HepG2 (cell line): ENCODE data around the gene PTPA. TPM values are rescaled to one million over a fixed set of nuclear protein-coding genes. Genes with fewer than 3 reads are reported as not detected.
A peak's percentile ranks its signal among the peaks of the same experiment; 100 is the strongest.

ENCODE experiments used
- DMAP1 ChIP-seq: IDR thresholded peaks from 2 replicates; pipeline ENCODE4 v1.6.1; 2016
- ONECUT2 ChIP-seq: sonication (generic); formaldehyde crosslinking; IDR thresholded peaks from 2 replicates; pipeline ENCODE4 v1.4.0; 2020; ENCODE audit warnings: missing genetic modification reagents
- RARA ChIP-seq: IDR thresholded peaks from 2 replicates; pipeline ENCODE4 v1.6.1; 2016; ENCODE audit warnings: missing genetic modification reagents, missing compliant biosample characterization
- SRSF1 ChIP-seq: fragments of 200-400 bp; formaldehyde crosslinking; optimal IDR thresholded peaks from 2 replicates; pipeline ENCODE3; 2017; ENCODE audit warnings: mild to moderate bottlenecking, low read depth, low read length, moderate library complexity
- TARDBP ChIP-seq: sonication (generic); formaldehyde crosslinking; IDR thresholded peaks from 2 replicates; pipeline ENCODE4 v1.8.0; 2022; ENCODE audit warnings: mild to moderate bottlenecking, missing genetic modification reagents
- WIZ ChIP-seq: sonication (generic); formaldehyde crosslinking; IDR thresholded peaks from 2 replicates; pipeline ENCODE4 v1.5.1; 2020; ENCODE audit warnings: mild to moderate bottlenecking, missing genetic modification reagents
- YEATS2 ChIP-seq: sonication (generic); formaldehyde crosslinking; IDR thresholded peaks from 2 replicates; pipeline ENCODE4 v1.4.0; 2020; ENCODE audit warnings: missing genetic modification reagents, borderline replicate concordance
- ZNF317 ChIP-seq: sonication (generic); formaldehyde crosslinking; IDR thresholded peaks from 2 replicates; pipeline ENCODE4 v1.5.0; 2020; ENCODE audit warnings: mild to moderate bottlenecking, missing genetic modification reagents
- ZNF468 ChIP-seq: sonication (generic); formaldehyde crosslinking; IDR thresholded peaks from 2 replicates; pipeline ENCODE4 v1.8.0; 2022; ENCODE audit warnings: mild to moderate bottlenecking, moderate library complexity, missing genetic modification reagents
- ZSCAN31 ChIP-seq: sonication (generic); formaldehyde crosslinking; IDR thresholded peaks from 2 replicates; pipeline ENCODE4 v1.5.0; 2020; ENCODE audit warnings: low read depth, mild to moderate bottlenecking, missing genetic modification reagents
- polyA plus RNA-seq, 8 experiments: library from polyadenylated mRNA; depleted of rRNA in 3 of 8; stranded (reverse) in 7 of 8; unstranded in 1 of 8; fragments of >200 nt; fragmentation: Illumina TruSeq in 4 of 8; extraction: Trizol in 4 of 8; gene quantifications; 2 replicates each; pipeline versions ENCODE4 v1.2.1 to v1.2.3, GENCODE V29; 2011 to 2016; ENCODE audit warnings: low read depth in 4 of 8, missing spikeins in 1 of 8, mixed read lengths in 1 of 8; ENCODE audit not compliant: insufficient read depth in 1 of 8
- total RNA-seq, 5 experiments: library from RNA; depleted of rRNA; stranded (reverse); fragments of >200 nt; fragmentation: Illumina TruSeq; extraction: Trizol; gene quantifications; 2 replicates each; pipeline ENCODE4 v1.2.3, GENCODE V29; 2016; ENCODE audit warnings: low read depth in 1 of 5
- TF ChIP-seq, protein P1 (sequence below): sonication (generic); formaldehyde crosslinking; IDR thresholded peaks from 2 replicates; pipeline ENCODE4 v1.4.0; 2020; ENCODE audit warnings: missing genetic modification reagents
- TF ChIP-seq, protein P2 (sequence below): sonication (generic); formaldehyde crosslinking; IDR thresholded peaks from 2 replicates; pipeline ENCODE4 v1.4.0; 2020; ENCODE audit warnings: missing genetic modification reagents
- TF ChIP-seq, protein P3 (sequence below): IDR thresholded peaks from 2 replicates; pipeline ENCODE4 v1.6.1; 2018; ENCODE audit warnings: missing genetic modification reagents
- TF ChIP-seq, protein P4 (sequence below): sonication (generic); formaldehyde crosslinking; IDR thresholded peaks from 2 replicates; pipeline ENCODE4 v1.4.0; 2020; ENCODE audit warnings: mild to moderate bottlenecking, missing genetic modification reagents

The PTPA gene
- total and polyA plus RNA-seq, 2 of the 13 experiments (the other 11 are each of a cell fraction or from before 2014, with no cell fraction given): 79.3 to 105 TPM

DNA sequence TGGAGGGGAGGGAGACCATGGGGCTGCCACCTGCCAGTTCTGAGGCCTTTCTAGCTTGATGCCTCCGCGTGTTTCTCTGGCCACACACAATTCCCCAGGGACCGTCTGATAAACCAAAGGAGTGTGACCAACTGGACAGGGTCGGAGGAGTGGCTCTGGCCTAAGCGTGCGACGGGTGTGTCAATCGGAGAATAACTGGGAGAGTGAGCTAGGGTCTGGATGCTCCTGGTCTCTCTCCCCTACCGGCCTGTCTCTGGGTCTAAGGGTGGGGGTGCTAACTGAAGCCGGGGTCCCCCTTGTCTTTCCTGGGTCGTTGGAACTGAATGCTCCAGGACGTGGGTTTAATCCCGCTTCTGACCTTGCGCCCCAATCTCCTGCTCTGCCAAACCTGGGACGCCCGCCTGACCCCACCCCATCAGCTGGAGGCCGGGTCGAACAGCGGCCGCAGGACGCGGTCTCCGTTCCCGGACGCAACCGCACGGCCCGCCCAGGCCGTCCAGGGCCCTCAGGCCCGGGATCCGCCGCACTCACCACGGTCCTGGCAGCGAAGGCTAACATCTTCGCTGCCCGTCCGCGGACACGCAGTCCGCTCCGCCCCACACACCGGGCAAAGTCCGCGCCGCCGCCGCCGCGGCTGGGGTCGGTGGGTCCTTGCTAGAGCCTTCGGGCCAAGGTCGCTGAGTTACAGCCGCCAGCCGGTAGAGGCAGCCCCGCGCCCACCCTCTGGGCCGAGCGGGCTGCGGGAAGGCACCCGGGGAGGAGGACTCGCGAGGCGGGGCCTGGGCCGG lies 1.1 kb upstream of the PTPA start (continued):
- TF ChIP-seq, protein P1, sequence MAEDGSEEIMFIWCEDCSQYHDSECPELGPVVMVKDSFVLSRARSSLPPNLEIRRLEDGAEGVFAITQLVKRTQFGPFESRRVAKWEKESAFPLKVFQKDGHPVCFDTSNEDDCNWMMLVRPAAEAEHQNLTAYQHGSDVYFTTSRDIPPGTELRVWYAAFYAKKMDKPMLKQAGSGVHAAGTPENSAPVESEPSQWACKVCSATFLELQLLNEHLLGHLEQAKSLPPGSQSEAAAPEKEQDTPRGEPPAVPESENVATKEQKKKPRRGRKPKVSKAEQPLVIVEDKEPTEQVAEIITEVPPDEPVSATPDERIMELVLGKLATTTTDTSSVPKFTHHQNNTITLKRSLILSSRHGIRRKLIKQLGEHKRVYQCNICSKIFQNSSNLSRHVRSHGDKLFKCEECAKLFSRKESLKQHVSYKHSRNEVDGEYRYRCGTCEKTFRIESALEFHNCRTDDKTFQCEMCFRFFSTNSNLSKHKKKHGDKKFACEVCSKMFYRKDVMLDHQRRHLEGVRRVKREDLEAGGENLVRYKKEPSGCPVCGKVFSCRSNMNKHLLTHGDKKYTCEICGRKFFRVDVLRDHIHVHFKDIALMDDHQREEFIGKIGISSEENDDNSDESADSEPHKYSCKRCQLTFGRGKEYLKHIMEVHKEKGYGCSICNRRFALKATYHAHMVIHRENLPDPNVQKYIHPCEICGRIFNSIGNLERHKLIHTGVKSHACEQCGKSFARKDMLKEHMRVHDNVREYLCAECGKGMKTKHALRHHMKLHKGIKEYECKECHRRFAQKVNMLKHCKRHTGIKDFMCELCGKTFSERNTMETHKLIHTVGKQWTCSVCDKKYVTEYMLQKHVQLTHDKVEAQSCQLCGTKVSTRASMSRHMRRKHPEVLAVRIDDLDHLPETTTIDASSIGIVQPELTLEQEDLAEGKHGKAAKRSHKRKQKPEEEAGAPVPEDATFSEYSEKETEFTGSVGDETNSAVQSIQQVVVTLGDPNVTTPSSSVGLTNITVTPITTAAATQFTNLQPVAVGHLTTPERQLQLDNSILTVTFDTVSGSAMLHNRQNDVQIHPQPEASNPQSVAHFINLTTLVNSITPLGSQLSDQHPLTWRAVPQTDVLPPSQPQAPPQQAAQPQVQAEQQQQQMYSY: peak; percentile 73; the same call in 1 of the 2 replicates
- no peak for TF ChIP-seq YEATS2 (CRISPR knock-in tag)
- TF ChIP-seq TARDBP (CRISPR knock-in tag): no peak
- TF ChIP-seq ZSCAN31 (CRISPR knock-in tag): no peak
- no peak; the same call in 1 of the 2 replicates for TF ChIP-seq ZNF468 (CRISPR knock-in tag)
- TF ChIP-seq RARA (CRISPR knock-in tag): peak; percentile 8; the same call in 1 of the 2 replicates
- no peak for TF ChIP-seq DMAP1 (CRISPR knock-in tag)
- TF ChIP-seq, protein P2, sequence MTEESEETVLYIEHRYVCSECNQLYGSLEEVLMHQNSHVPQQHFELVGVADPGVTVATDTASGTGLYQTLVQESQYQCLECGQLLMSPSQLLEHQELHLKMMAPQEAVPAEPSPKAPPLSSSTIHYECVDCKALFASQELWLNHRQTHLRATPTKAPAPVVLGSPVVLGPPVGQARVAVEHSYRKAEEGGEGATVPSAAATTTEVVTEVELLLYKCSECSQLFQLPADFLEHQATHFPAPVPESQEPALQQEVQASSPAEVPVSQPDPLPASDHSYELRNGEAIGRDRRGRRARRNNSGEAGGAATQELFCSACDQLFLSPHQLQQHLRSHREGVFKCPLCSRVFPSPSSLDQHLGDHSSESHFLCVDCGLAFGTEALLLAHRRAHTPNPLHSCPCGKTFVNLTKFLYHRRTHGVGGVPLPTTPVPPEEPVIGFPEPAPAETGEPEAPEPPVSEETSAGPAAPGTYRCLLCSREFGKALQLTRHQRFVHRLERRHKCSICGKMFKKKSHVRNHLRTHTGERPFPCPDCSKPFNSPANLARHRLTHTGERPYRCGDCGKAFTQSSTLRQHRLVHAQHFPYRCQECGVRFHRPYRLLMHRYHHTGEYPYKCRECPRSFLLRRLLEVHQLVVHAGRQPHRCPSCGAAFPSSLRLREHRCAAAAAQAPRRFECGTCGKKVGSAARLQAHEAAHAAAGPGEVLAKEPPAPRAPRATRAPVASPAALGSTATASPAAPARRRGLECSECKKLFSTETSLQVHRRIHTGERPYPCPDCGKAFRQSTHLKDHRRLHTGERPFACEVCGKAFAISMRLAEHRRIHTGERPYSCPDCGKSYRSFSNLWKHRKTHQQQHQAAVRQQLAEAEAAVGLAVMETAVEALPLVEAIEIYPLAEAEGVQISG (CRISPR knock-in tag): peak; percentile 93
- 0 out of 2 replicates have a peak, but pooled peaks have one; percentile 50 for TF ChIP-seq ZNF317 (CRISPR knock-in tag)
- TF ChIP-seq, protein P3, sequence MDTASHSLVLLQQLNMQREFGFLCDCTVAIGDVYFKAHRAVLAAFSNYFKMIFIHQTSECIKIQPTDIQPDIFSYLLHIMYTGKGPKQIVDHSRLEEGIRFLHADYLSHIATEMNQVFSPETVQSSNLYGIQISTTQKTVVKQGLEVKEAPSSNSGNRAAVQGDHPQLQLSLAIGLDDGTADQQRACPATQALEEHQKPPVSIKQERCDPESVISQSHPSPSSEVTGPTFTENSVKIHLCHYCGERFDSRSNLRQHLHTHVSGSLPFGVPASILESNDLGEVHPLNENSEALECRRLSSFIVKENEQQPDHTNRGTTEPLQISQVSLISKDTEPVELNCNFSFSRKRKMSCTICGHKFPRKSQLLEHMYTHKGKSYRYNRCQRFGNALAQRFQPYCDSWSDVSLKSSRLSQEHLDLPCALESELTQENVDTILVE (CRISPR knock-in tag): peak; percentile 89; the same call in 1 of the 2 replicates
- no peak for TF ChIP-seq WIZ
- no peak for TF ChIP-seq ONECUT2 (CRISPR knock-in tag)
- TF ChIP-seq, protein P4, sequence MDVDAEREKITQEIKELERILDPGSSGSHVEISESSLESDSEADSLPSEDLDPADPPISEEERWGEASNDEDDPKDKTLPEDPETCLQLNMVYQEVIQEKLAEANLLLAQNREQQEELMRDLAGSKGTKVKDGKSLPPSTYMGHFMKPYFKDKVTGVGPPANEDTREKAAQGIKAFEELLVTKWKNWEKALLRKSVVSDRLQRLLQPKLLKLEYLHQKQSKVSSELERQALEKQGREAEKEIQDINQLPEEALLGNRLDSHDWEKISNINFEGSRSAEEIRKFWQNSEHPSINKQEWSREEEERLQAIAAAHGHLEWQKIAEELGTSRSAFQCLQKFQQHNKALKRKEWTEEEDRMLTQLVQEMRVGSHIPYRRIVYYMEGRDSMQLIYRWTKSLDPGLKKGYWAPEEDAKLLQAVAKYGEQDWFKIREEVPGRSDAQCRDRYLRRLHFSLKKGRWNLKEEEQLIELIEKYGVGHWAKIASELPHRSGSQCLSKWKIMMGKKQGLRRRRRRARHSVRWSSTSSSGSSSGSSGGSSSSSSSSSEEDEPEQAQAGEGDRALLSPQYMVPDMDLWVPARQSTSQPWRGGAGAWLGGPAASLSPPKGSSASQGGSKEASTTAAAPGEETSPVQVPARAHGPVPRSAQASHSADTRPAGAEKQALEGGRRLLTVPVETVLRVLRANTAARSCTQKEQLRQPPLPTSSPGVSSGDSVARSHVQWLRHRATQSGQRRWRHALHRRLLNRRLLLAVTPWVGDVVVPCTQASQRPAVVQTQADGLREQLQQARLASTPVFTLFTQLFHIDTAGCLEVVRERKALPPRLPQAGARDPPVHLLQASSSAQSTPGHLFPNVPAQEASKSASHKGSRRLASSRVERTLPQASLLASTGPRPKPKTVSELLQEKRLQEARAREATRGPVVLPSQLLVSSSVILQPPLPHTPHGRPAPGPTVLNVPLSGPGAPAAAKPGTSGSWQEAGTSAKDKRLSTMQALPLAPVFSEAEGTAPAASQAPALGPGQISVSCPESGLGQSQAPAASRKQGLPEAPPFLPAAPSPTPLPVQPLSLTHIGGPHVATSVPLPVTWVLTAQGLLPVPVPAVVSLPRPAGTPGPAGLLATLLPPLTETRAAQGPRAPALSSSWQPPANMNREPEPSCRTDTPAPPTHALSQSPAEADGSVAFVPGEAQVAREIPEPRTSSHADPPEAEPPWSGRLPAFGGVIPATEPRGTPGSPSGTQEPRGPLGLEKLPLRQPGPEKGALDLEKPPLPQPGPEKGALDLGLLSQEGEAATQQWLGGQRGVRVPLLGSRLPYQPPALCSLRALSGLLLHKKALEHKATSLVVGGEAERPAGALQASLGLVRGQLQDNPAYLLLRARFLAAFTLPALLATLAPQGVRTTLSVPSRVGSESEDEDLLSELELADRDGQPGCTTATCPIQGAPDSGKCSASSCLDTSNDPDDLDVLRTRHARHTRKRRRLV (CRISPR knock-in tag): 0 out of 2 replicates have a peak, but pooled peaks have one; percentile 66
- TF ChIP-seq SRSF1: no peak
